ENCODE measurements around the gene CSRP1.
"Not testable (repeated sequence)": the region's sequence is repeated elsewhere in the genome, so short reads cannot be mapped to it uniquely, and the experiment has no call there.

Gene CSRP1

DNA sequence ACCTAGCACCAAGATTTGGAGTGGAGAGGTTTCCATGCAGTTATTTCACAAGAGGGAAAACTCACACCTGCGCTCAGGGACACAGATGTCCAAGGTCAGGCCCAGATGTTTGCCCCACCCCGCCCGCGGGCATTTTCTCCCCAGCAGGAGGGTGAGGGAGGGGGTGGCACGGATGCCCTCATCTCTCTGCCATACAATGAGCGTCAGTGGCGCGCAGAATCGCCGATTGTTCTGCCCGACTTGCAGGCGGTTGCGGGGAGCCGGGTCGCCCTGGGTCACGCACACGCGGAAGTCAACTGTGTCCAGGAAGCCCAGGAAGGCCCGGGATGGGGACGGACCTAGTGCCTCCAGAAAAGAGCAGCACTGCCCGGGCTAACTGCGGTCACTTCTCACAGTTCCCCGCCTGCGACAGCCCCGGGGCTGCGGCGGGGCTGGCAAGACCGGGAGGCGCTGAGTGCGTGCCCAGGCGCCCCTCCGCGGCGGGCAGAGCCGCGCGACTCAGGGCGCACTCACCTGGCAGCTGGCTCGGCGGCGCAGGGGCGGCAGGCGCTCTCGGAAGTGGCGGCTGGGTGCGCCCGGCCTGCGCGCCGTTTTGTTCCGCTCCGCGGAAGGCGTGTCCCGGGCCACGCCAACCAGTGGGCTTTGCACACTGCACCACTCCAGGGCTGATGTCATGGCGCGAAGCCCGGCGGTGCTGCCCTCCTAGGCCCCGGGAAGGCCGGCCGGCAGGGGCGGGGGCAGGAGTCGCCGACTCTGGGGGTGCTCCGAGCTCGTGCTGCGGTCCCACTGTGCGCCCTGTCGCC, at the start of gene CSRP1:
Gene CSRP1, minus strand, starts transcription at position 567 of the 803 bp plus-strand sequence. CDS start 10,820 bp downstream, outside the sequence.
- DNase-seq (ENCODE audit: low read depth in 2 of 2): peak; percentile 80 to 87

DNA sequence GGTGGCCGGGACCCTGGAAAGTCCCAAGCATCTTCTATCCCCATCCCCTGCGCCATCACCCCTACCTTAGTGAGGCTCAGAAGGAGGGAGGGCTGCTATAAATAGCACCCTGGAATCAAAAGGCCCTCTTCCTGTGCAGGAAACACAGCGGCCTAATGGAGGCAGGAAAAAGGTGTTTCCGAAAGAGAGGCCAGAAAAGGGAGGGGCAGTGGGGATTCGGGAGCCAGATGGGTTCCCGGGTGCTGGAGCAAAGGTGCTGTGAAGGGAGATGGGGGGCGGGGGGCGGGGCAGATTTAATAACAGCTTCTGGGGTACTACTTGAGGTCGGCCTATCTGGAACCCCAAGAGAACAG, 48.6 kb upstream of the CSRP1 start:
- no peak for DNase-seq (ENCODE audit: low read depth in 2 of 2)

DNA sequence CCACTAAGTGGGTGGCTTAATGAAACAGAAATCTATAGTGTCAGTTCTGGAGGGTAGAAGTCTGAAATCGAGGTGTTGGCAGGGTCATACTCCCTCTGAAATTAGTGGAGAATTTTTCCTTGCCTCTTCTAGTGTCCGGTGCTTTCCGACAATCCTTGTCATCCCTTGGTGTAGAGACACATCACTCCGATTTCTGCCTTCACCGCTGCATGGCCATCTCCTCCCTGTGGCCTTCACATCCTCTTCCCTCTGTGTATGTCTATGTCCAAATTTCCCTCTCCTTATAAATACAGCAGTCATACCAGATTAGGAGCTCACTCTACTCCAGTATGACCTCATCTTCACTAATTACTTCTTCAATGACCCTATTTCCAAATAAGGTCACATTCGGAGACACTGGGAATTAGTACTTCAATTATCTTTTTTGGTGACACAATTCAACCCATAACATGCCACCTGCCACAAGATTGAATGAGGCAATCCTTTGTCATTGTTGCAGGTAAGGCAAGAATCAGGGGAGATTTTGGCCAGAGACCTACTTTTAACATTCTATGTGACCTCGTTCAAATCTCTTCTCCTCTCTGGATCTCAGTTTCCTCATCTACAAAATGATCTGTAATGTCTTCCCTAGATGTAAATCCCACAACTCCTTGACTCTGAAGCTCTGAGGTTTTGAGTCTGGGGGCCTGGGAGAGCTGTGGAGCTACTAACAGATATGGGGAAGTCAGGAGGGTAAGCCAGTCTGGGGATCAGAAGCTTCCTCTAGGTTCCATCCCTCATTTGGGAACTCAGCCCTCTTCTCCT, 48.1 kb upstream of the CSRP1 start:
- no peak for DNase-seq (ENCODE audit: low read depth in 2 of 2)

DNA sequence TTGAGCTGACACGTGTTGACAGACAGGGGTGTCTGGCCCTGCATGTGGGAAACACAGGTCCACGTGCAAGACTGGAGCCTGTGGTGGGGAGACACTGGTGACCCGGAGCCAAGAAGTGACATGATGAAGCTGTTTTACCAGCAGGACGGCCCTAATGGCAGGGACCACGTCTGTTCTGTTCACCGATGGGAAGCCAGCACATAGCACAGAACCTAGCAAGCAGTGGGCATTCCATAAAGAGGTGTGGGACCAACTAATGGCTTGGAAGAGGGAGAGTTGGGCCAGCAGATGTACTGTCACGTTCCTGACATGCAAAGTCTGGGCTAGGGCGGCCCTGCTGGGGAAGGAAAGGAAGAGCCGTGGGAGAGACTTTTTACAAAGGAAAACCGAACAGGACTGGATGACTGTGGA, 47.3 kb upstream of the CSRP1 start:
- DNase-seq (ENCODE audit: low read depth in 2 of 2): no peak

DNA sequence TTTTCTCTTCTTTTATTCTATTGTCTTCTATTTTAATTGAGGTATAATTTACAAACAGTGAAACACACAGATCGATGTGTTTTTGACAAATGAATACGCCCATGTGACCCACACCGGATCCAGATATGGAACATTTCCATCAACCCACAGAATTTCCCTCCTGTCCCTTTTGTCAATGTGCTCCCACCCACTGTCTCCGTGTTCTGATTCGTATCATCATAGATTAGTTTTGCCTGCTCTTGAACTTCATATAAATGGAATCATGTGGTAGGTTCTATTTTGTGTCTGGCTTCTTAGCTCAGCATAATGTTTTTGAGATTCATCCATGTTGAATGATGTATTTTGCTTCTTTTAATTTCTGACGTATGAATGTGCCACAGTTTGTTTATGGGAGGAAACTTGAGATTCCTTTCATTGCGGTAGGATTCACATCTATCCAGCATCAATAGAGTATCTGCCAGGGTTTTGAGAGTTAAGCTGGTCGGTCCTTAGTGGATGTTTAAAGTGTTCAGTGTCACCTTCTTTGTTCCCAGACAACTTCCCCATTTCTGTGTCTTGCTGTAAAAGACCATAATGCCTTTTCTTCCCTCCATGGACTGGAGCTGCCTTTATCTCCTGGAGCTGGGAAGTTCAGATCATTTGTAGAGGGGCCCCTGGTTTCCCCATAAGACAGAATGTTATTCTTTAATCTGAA, 46.7 kb upstream of the CSRP1 start:
- DNase-seq (ENCODE audit: low read depth in 2 of 2): no peak

DNA sequence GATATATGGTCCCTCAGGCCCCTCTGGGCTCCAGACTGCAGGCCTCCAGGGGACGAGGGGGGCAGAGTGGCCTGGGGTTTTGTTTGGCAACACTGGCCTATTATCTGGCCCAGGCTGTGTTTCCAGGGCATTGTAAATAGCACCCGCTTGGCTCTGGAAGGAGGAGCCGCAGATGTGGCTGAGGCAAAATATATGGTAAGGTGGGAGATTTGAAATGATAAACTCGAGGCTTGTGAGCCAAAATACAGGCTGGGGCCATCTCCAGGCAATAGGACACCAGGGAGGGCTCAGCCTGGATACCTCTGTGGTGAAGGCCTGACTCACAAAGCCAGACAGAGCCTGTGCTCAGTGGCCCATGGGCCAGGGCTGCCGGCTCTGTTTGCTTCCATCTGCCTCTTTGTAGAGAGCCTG, 46.0 kb upstream of the CSRP1 start:
- no peak for DNase-seq (ENCODE audit: low read depth in 2 of 2)

DNA sequence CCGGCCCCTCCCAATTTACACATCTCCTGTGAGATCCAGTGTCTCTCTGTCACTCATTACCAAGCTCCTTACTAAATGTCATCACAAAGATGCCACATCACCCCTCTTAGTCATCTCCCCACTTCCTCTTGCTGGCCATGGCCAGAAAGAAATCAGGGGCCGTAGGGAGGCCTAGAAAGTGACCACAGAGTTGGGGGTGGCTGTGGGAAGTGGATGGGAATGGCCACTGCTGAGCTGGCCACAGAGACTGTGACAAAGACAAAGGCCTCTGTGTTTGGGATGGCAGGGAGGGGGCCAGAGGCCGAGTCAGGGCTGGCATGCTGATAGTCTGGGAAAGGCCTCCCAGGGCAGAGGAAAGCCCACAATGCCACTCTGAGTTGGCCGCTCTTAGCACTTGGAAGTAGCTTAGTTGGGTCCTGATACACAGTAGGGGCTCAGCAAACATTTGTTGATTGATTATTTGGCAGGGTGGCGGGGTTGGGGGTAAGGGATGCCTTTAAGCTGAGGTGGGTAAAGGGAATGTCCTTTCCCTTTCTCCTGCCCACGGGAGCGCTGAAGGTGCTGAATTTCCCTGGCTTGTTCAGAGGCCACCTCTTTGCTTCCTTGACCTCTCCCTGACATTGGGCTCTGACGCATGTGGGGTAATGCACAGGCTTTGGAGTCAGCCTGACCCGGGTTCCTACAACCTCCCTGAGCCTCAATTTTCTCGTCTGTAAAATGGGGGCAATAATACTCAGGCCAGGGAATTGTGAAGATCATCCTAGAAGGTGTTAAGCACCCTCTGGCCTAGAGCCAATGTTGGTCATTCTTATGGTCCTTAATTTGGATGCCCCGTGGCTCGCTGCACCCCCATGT, 45.2 kb upstream of the CSRP1 start:
- DNase-seq (ENCODE audit: low read depth in 2 of 2): no peak

DNA sequence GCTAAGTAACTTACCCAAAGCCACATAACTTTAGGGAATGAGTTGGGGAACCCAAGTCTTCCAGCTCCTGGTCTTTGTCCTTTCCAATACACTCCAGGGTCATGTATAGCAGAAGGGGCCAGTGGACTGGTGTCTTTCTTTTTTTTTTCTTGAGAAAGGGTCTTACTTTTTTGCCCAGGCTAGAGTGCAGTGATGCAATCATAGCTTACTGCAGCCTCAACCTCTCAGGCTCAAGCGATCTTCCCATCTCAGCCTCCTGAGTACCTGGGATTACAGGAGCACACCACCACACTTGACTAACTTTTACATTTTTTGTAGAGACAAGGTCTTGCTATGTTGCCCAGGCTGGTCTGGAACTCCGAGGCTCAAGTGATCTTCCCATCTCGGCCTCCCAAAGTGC, 44.2 kb upstream of the CSRP1 start:
- no peak for DNase-seq (ENCODE audit: low read depth in 2 of 2)

DNA sequence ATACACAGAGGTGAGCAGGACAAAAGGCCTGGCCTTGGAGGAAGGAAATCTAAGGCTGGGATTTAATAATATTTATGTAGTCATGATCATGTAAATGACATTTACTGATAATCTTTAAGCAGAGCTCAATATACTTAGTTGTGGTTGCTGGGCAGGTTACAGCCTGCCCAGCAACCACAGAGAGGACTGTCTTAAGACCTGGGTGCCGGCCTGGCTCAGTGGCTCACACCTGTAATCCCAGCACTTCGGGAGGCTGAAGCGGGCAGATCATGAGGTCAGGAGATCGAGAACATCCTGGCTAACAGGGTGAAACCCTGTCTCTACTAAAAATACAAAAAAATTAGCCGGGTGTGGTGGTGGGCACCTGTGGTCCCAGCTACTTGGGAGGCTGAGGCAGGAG, 42.6 kb upstream of the CSRP1 start:
- DNase-seq (ENCODE audit: low read depth in 2 of 2): not testable (repeated sequence)

DNA sequence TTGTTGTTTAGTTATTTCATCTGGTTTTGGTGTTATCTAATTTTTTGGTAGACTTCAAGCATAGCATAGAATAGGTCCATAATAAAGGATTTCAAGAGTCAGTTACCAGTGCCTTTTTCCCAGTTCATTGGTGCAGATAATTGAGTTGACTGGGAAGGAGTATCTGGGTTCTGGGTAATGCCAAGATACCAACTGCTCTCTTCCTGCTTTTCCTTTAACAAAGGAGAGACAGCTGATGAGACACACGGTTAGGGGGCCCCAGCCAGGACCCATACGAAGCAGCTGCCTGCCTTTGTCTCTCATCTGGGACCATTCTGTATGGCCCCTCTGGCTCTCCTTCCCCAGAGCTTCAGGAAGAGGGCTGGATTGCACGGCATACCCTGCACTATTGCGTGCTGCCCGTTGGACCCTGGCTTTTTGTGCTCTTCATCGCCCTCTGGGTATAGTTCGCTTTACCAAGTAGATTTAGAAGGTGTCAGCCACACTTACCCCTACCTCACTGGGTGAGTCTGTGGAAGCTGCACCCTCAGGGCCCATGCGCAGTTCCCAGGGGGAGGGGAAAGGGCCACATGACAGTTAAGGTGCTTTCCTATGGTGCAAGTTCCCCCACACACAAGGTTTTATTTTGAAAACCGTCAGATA, 39.0 kb upstream of the CSRP1 start:
- DNase-seq (ENCODE audit: low read depth in 2 of 2): no peak

DNA sequence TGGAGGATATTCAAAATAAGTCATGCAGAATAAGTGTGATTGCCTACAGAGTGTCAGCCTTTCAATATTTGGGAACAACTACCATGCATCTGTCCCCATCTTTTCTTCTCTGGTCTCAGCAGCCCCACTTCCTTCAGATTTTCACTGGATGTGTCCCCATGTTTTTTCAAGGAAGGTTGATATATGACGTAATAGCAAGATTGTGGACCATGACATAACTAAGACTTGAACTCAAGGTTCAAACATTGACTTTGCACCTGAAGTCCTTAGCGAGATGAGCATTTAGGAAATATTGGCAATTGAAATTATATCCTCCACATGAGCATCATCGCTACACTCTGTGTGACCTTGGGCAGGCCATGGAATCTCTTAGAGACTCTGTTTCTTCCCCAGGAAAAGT, 37.8 kb upstream of the CSRP1 start:
- no peak for DNase-seq (ENCODE audit: low read depth in 2 of 2)

DNA sequence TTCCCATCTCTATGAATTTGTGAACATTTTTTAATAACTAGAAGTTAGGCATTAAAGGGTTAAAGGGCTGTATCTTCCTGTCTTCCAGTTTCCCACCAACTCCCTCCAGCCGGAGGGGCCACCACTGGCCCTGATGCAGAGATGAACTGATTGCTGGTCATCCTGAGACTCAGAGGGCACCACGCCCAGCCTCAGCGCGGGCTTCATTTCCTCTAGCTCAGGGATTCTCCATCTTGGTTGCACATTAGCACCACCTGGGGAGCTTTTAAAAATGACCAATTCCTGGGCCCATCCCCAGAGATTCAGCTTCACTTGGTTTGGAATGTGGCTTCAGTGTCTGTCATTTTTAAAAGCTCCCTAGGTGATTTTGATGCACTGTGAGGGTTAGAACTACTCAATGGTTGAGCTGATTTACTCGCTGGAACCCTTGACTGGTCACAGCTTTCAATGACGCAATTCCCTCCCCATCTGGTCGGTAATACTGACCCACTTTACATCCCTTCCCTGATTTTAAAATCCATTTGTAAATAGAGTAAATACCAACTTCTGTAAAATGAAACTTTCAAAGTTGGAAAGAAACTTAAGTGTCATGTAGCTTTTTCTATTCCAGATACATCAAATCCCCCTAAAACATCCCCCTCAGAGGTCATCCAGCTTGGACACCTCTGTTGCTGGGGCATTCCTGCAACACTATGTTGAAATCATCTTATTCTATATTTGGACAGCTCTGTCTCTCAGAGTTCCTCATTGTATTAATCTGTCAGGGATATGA, 37.1 kb upstream of the CSRP1 start:
- no peak for DNase-seq (ENCODE audit: low read depth in 2 of 2)

DNA sequence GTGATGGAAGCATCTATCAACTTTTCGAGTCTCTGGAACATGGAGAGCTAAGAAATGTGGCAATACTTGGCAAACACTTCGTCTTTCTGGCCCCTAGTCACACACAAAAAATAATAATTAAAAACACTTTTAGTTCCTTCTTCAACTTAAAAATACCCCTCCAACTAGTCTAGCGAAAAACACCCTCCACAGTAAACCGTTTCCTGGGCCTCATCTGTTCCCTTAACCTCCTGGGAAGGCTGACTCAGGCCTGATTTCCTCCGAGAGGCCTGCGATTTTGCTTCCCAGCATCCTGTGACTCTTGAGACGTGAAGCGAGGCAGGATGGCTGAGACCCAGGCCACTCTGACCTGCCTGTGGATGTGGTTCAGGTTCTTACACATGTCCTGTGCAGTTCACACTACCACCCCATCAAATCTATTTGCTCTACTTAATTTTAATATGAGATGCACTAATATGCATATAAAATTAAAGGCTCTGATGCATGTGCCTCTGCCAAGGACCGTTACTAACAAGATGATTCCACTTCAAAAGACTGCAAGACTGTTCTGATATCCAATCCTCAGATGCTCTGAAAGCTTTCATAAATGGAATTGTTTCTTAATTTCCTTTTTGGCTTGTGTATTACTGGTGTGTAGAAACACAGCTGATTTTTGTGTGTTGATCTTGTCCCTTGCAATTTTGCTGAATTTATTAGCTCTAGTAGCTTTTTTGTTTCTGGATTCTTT, 35.5 kb upstream of the CSRP1 start:
- no peak for DNase-seq (ENCODE audit: low read depth in 2 of 2)

DNA sequence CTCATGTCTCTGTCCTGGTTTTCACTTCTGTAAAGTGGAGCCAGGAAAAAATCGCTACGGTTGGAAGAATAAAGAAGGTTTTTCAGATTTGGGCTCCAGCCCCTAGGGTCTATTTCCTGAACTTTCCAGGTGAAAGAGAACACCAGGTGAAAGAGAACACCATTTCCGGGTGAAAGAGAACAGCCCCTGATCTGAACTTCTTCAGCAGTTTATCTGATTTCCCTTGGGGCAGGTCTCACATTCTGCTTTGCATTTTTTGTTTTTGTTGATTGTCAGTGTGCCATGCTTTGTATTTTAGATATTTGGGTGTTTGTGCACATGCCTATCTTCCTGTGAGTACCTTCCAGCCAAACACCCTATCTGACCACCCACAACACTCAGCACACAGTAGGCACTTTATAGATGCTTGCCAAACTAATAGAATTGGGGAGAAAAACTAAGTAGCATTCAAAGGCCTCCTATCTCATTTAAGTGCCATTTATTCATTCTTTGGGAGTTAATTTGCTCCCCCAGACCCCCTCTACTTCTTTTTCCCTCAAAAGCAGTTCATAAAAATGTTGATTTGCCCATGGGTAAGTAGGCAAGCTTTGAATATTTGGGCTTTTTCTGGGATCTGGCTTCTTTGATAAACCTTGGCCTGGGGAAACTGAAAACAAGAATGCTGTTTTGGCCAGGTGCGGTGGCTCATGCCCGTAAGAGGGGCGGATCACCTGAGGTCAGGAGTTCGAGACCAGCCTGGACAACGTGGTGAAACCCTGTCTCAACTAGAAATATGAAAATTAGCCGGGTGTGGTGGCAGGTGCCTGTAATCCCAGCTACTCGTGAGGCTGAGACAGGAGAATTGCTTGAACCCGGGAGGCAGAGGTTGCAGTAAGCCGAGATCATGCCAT, 34.2 kb upstream of the CSRP1 start:
- DNase-seq (ENCODE audit: low read depth in 2 of 2): no peak

DNA sequence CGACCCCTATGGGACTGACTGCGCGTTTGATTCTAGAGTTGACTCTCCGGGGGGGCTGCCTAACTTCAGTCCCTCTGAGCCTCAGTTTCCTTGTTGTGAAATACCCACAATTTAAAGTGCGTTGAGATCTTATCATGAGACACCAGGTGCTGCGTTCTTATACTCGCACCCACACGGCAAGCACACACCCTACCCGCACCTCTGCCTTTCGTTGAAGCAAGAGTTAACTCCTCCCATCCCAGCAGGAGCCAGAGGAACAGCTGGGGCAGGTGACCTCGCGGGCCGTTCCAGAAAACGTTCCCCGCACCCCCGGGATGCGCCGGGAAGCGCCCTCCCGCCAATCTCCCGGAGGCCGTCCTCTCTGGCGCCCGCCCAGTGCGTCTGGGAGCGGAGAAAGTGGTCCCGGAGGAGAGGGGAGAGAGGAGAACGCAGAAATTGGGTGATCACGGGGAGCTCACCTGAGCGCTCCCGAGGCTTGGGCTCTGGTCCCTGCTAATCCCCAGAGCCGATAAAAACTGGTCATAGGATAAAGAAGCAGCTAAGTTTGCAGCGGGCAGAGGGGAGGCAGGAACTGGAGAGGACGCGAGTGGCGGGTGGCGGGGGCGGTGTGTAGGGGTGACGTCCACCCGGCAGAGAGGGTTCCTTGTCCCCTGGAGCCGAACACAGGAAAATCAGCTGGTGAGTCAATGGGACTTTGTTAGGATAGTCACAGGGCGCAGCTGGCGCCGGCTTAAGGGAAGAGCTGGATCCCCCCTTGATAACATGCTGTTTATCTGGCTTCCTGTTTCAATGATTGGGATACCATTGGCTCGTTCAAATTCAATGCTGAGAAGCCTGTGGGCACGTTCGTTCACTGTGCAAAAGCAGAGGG, 32.9 kb upstream of the CSRP1 start:
- no peak for DNase-seq (ENCODE audit: low read depth in 2 of 2)

DNA sequence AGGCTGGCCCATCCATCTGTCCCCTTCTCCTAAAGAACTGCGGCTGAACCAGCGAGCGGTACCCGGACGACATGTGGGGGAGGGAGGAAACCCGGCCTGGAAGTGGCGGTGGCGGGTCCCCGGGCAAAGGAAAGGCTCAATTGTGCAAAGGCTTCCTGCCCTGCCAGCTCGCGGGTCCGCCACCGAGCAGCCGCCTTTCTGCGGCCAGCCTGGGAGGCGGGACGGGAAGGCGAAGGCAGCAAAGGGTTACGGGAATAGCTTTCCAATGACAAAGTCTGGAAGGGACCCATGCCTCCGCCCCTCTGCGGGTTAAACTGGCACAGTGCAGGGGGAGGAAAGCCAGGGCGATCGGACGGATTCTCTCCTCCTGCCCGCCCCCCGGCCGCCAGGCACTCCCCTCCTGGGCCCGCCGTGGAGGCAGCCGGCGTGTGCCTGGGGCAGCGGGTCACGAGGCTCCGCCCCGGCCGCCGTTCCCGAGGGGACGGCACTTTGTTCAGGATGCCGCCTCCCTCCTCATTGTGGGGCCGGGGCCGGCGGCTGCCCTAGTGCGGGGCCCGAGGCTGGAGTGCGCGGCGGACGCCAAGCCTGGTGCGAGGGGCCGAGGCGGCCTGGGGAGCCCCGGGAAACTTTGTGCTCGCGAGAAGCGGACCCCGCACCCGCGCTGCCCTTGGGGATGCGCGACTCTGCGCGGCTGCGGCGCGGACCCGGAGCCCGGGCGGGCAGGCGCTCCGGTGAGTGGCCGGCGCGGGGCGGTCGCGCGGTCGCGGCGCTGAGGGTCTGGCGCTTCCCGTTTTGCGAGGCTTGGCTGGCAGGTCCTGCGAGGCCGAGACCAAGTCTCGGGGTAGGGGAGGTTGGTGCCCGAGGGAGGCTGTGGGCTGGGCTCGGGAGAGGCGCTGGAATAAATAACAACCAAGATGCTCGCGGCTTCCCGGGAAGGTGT, 32.0 kb upstream of the CSRP1 start, which contains the start of gene NAV1:
Gene NAV1, plus strand, starts transcription at position 516 of the 940 bp plus-strand sequence. CDS start 83,758 bp downstream, outside the sequence.
- no peak for DNase-seq (ENCODE audit: low read depth in 2 of 2)

All from stimulated activated CD8-positive, alpha-beta memory T cell treated with anti-CD3 and anti-CD28 coated beads, Interleukin-15, amount 100 ng/mL, for 48 hours (primary cell).